GM13977 (cell line): ENCODE results near the gene POU3F3.
A peak's percentile ranks its signal among the peaks of the same experiment; 100 is the strongest.

ENCODE experiments used
- DNase-seq: peaks from one replicate; pipeline ENCODE4 v3.0.0; 2012; ENCODE audit warnings: low spot score
- CTCF ChIP-seq: IDR thresholded peaks from 2 replicates; pipeline ENCODE4 v1.5.1; 2012; ENCODE audit warnings: mild to moderate bottlenecking, control low read depth; ENCODE audit not compliant: insufficient read depth; ENCODE audit errors: extremely low read depth, missing control alignments
- in situ Hi-C: fragments of 300-500 bp; cut with MboI; formaldehyde crosslinking; loops from one replicate; pipeline ENCODE4 v1.12.0; 2022; ENCODE audit warnings: low sequenced_read_pairs, low pct_unique_long_range_greater_than_20kb, mixed read lengths, inconsistent platforms; ENCODE audit not compliant: unreplicated experiment

Gene POU3F3

DNA sequence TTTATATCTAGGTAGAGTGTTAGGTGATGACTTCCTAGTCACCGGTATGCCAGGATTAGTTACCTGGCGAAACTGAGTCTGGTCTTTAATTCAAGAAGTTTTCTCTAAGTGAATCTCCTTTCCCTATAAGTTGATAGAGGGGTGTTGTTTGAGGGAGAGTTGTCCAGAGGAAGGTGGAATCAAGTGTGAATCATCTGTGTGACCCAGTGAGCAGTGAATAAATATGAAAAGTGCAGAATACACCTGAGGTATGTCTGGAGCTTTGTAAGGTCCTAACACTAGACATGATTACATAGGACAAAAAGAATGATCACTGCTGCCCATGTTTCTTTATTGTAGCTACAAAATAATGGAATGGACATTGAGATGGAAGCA lies 11.2 kb downstream of the POU3F3 start:
- no peak for DNase-seq
- in situ Hi-C loops, result loop anchor here (25.0 kb wide), 1 partner anchor 1703 kb away; no protein-coding TSS in a partner anchor
- TF ChIP-seq CTCF, result no peak

- in situ Hi-C loops, result loop anchor here (25.0 kb wide), 1 partner anchor 1704 kb away; no protein-coding TSS in a partner anchor
These were observed 12.4 kb downstream of the POU3F3 start for GRCh38 chr2:104866122-104866864.

GRCh38 chr2:104866883-104867812 lies 13.2 kb downstream of the POU3F3 start:
- DNase-seq, result peak; percentile 23
- TF ChIP-seq CTCF, result no peak
- in situ Hi-C loops, result loop anchor here (25.0 kb wide), 1 partner anchor 1705 kb away; no protein-coding TSS in a partner anchor

More at GRCh38 chr2:104866122-104866864, 12.4 kb downstream of the POU3F3 start:
- TF ChIP-seq CTCF, result no peak
- DNase-seq, result peak; percentile 12

DNA sequence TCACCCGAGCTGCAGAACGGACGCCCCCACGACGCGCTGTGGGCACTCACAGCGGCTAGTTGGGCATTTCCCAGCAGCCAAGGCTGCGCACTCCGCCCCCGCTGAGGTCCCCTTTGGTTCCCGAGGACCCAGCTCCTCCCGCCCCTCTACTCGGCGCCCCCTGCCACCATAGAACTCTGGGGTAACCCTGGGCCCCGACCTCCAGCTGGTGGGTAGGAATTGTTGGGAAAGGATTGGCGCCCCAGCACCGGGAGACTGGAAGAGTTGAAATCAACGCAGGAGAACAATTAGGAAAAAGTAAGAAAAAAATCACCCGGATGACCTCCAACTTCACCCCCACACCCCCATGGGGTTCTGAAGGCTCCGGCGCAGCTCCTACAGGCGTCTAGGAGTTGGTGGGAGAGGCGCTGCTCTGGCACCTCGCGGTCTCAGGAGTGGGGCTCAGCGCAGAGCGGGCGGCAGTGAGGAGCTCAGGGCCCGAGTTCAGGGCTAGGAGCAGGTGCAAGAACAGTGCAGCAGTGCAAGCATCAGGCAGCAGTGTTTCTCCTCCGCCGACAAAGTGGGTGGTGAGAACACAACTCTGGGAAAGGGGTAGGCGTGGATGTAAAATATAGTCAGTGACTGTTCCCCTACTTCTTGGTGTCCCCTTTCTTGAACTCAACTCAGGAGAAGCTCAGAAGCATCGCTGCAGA lies 14.0 kb downstream of the POU3F3 start:
- TF ChIP-seq CTCF, result no peak
- peak; percentile 17 for DNase-seq
- in situ Hi-C loops, result loop anchor here (25.0 kb wide), 1 partner anchor 1706 kb away; no protein-coding TSS in a partner anchor

DNA sequence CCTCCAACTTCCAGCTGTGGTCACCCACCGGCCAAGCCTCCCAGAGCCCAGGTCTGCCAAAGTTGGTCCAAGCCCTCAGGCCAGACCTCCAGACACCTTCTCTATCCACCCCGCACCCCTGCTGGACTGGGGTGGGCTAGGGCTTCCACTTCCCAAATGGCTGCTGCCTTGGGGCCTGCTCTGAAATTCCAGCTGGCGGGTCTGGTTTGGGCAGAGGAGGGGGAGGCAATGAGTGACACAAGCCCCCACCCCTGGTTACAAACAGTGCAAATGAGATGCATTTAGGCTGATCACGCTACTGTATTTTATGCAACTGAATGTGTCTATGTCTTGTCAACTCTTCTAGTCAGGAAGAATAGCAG lies 14.6 kb downstream of the POU3F3 start:
- no peak for TF ChIP-seq CTCF
- in situ Hi-C loops, result loop anchor here (25.0 kb wide), 1 partner anchor 1706 kb away; no protein-coding TSS in a partner anchor
- DNase-seq, result peak; percentile 15
